HCT116 (cell line): ENCODE data around the gene NANOS2. TPM values are rescaled to one million over a fixed set of nuclear protein-coding genes. Genes with fewer than 3 reads are reported as not detected.

Source experiments
- ATAC-seq: fragments of 200-7000 bp; cut with Tn5 transposase; 2 replicates; pipeline ENCODE4 v1.9.1; 2020; ENCODE audit warnings: mild to moderate bottlenecking, moderate library complexity
- BruUV-seq: library from RNA; stranded (reverse); fragments of 400-500 nt; replicated peaks from 2 replicates; lab custom pipeline; 2021; lab: Mats Ljungman, UMichigan
- CTCF ChIA-PET: fragments of 300-600 bp; sonication (Branson Sonifier 250); formaldehyde crosslinking; loops from one replicate; lab custom pipeline; 2021; ENCODE audit warnings: antibody characterized with exemption; lab: Charles Lee
- POLR2A ChIA-PET: fragments of 300-600, 350-600 bp; sonication (Branson Sonifier 250); formaldehyde crosslinking; loops from one replicate; lab custom pipeline; 2021; ENCODE audit warnings: antibody characterized with exemption; lab: Charles Lee
- RAD21 ChIA-PET, 2 experiments: fragments of 300-600 bp; sonication (Branson Sonifier 250); formaldehyde crosslinking; loops; one replicate each; lab custom pipeline; 2023; ENCODE audit warnings: low total read pairs in 2 of 2; ENCODE audit not compliant: uncharacterized antibody in 2 of 2, unreplicated experiment in 2 of 2, low non-redundant PET in 1 of 2; lab: Charles Lee
- DNase-seq: peaks from one replicate; pipeline ENCODE4 v3.0.0-alpha.2; 2010; ENCODE audit warnings: low read depth, low spot score
- H2AFZ ChIP-seq: fragments of 200-600 bp; shearing (Covaris generic), sonication (generic); 2 replicates; pipeline ENCODE4 v1.6.1; 2017; ENCODE audit warnings: low read depth, mixed run types, mixed read lengths, antibody characterized with exemption, low read length; ENCODE audit not compliant: poor library complexity, severe bottlenecking
- H3K27ac ChIP-seq: 2 replicates; pipeline ENCODE4 v1.5.1; 2012; ENCODE audit warnings: low read depth, low read length
- H3K27me3 ChIP-seq: fragments of 200-600 bp; sonication (generic); 2 replicates; pipeline ENCODE4 v1.6.1; 2016; ENCODE audit warnings: mixed run types, low read length, mixed read lengths; ENCODE audit not compliant: insufficient read depth
- H3K36me3 ChIP-seq, 2 experiments: fragments of 200-500 bp in 1 of 2; fragments of 200-600 bp in 1 of 2; sonication (Bioruptor generic) in 1 of 2; sonication (generic) in 1 of 2; 2 replicates each; pipeline versions ENCODE4 v1.5.1 to v1.6.1; 2014 to 2016; ENCODE audit warnings: low read length in 2 of 2, inconsistent platforms in 1 of 2, mixed read lengths in 1 of 2, mixed run types in 1 of 2; ENCODE audit not compliant: insufficient read depth in 2 of 2, control insufficient read depth in 1 of 2
- H3K4me1 ChIP-seq, 2 experiments: fragments of 200-600 bp in 1 of 2; sonication (generic) in 1 of 2; 2 replicates each; pipeline versions ENCODE4 v1.5.1 to v1.6.1; 2012 to 2017; ENCODE audit warnings: low read length in 2 of 2, inconsistent platforms in 1 of 2, mild to moderate bottlenecking in 1 of 2, mixed read lengths in 1 of 2, mixed run types in 1 of 2, moderate library complexity in 1 of 2; ENCODE audit not compliant: insufficient read depth in 2 of 2, control insufficient read depth in 1 of 2
- H3K4me2 ChIP-seq: fragments of 200-600 bp; sonication (generic); 2 replicates; pipeline ENCODE4 v1.6.1; 2017; ENCODE audit warnings: mixed run types, low read length, mixed read lengths
- H3K4me3 ChIP-seq, 2 experiments: fragments of 200-600 bp in 1 of 2; sonication (generic) in 1 of 2; replicated peaks in 1 of 2; 2 replicates each; pipeline ENCODE4 v1.5.1; 2011 to 2016; ENCODE audit warnings: low read length in 2 of 2, control low read depth in 1 of 2, low read depth in 1 of 2, mild to moderate bottlenecking in 1 of 2, mixed read lengths in 1 of 2, mixed run types in 1 of 2
- H3K79me2 ChIP-seq: fragments of 200-600 bp; sonication (generic); 2 replicates; pipeline ENCODE4 v1.6.1; 2017; ENCODE audit warnings: mild to moderate bottlenecking, mixed run types, low read length, moderate library complexity, mixed read lengths; ENCODE audit not compliant: insufficient read depth
- H3K9ac ChIP-seq: fragments of 200-600 bp; sonication (generic); 2 replicates; pipeline ENCODE4 v1.6.1; 2016; ENCODE audit warnings: low read length, mixed read lengths
- H3K9me2 ChIP-seq: fragments of 200-600 bp; sonication (generic), shearing (Covaris generic); 2 replicates; pipeline ENCODE4 v1.6.1; 2017; ENCODE audit warnings: mixed run types, mild to moderate bottlenecking, moderate library complexity; ENCODE audit not compliant: insufficient read depth
- H3K9me3 ChIP-seq, 2 experiments: fragments of 200-500 bp in 1 of 2; fragments of 200-600 bp in 1 of 2; sonication (Bioruptor generic) in 1 of 2; sonication (generic) in 1 of 2; 2 replicates each; pipeline ENCODE4 v1.6.1; 2014 to 2017; ENCODE audit warnings: low read length in 2 of 2, mixed read lengths in 2 of 2, inconsistent platforms in 1 of 2, low read depth in 1 of 2, mild to moderate bottlenecking in 1 of 2, mixed run types in 1 of 2, moderate library complexity in 1 of 2; ENCODE audit not compliant: control insufficient read depth in 1 of 2, insufficient read depth in 1 of 2
- H4K20me1 ChIP-seq: fragments of 200-600 bp; sonication (generic), shearing (Covaris generic); 2 replicates; pipeline ENCODE4 v1.6.1; 2017; ENCODE audit warnings: mixed run types, mild to moderate bottlenecking, moderate library complexity; ENCODE audit not compliant: insufficient read depth
- EZH2 ChIP-seq: fragments of 200-600 bp; sonication (generic); IDR thresholded peaks from 2 replicates; pipeline ENCODE4 v1.6.1; 2017; ENCODE audit warnings: antibody characterized with exemption, mixed run types
- EZH2phosphoT487 ChIP-seq: fragments of 200-600 bp; IDR thresholded peaks from 2 replicates; pipeline ENCODE4 v1.6.1; 2018; ENCODE audit warnings: antibody characterized with exemption, borderline replicate concordance
- FOSL1 ChIP-seq: IDR thresholded peaks from 2 replicates; pipeline ENCODE4 v1.6.1; 2012; ENCODE audit warnings: low read depth
- JUND ChIP-seq: IDR thresholded peaks from 2 replicates; pipeline ENCODE4 v1.6.1; 2012
- ZNF274 ChIP-seq: fragments of 200-500 bp; sonication (Bioruptor generic); IDR thresholded peaks from 2 replicates; pipeline ENCODE4 v1.6.1; 2014; ENCODE audit warnings: mild to moderate bottlenecking, low read depth, low read length, inconsistent platforms
- intact Hi-C: fragments of 100-400 bp; cut with micrococcal nuclease; formaldehyde crosslinking; loops from 2 replicates; pipeline ENCODE4 v1.10.0; 2022
- total RNA-seq: library from RNA; stranded (reverse); gene quantifications from one replicate; pipeline ENCODE4 v1.2.1, GENCODE V29; 2021; ENCODE audit not compliant: unreplicated experiment
- TF ChIP-seq, protein P1 (sequence below), 3 experiments: fragments of 200-600 bp in 1 of 3; sonication (generic) in 1 of 3; IDR thresholded peaks in 2 of 3; conservative IDR thresholded peaks in 1 of 3; 2 replicates each; pipeline ENCODE4 v1.5.1; 2012 to 2017; ENCODE audit warnings: low read depth in 2 of 3, low read length in 2 of 3, antibody characterized with exemption in 1 of 3, borderline replicate concordance in 1 of 3, control low read depth in 1 of 3, mild to moderate bottlenecking in 1 of 3, mixed read lengths in 1 of 3, mixed run types in 1 of 3, moderate library complexity in 1 of 3; ENCODE audit not compliant: insufficient read depth in 1 of 3
- TF ChIP-seq, protein P2 (sequence below): IDR thresholded peaks from 2 replicates; pipeline ENCODE4 v1.6.1; 2012
- TF ChIP-seq, protein P3 (sequence below): IDR thresholded peaks from 2 replicates; pipeline ENCODE4 v1.6.1; 2012

The NANOS2 gene
- total RNA-seq, 1 experiment from 2014 or later, result not detected

DNA sequence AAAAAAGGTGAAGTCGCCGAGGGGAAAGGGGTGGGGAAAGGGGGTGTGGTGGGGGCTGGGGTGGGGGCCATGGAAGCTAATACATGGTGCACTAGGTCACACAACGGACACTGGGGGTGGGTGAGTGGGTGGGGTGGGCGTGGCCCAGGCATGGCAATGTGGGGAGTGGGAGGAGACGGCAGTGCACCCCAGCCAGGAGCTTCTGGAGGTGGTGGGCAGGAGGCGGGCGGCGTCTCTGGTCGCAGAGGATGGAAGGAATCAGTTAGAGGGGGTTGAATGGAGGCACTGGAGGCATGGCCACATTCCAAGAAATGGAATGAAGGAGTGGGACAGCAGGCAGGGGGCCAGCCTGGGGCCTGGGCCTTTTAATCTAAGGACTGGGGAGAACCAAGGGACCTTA is 19.2 kb upstream of the NANOS2 start:
- H3K9ac ChIP-seq, result no peak overlapping the region
- intact Hi-C loops, result no loop called here
- peaks cover 0 to 2% of the 10 kb centered on the region in 2 experiments; a peak in 1 of 4 replicates for H3K4me1 ChIP-seq
- H3K36me3 ChIP-seq, result no peaks in the 10 kb centered on the region
- POLR2A ChIA-PET, result no interaction called here
- no peak overlapping the region for H2AFZ ChIP-seq
- BruUV-seq, result no TSS peak
- CTCF ChIA-PET, result no interaction called here
- ATAC-seq (no peak), DNase-seq (no peak)
- H3K27me3 ChIP-seq, result peaks cover 5% of the 10 kb centered on the region; the same call in 1 of the 2 replicates
- no peaks in the 10 kb centered on the region for H3K9me3 ChIP-seq
- H3K4me2 ChIP-seq, result no peak overlapping the region
- TF ChIP-seq FOSL1 (no peak), JUND (no peak), EZH2 (no peak), EZH2phosphoT487 (no peak), ZNF274 (no peak)
- TF ChIP-seq, protein P1, sequence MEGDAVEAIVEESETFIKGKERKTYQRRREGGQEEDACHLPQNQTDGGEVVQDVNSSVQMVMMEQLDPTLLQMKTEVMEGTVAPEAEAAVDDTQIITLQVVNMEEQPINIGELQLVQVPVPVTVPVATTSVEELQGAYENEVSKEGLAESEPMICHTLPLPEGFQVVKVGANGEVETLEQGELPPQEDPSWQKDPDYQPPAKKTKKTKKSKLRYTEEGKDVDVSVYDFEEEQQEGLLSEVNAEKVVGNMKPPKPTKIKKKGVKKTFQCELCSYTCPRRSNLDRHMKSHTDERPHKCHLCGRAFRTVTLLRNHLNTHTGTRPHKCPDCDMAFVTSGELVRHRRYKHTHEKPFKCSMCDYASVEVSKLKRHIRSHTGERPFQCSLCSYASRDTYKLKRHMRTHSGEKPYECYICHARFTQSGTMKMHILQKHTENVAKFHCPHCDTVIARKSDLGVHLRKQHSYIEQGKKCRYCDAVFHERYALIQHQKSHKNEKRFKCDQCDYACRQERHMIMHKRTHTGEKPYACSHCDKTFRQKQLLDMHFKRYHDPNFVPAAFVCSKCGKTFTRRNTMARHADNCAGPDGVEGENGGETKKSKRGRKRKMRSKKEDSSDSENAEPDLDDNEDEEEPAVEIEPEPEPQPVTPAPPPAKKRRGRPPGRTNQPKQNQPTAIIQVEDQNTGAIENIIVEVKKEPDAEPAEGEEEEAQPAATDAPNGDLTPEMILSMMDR (IDR thresholded peaks at IDR 0.05 in 2 of 3, conservative IDR thresholded peaks at IDR 0.05 in 1 of 3; ENCODE audit: borderline replicate concordance in 1 of 3, insufficient read depth in 1 of 3, low read depth in 2 of 3, low read length in 2 of 3), result no peak
- TF ChIP-seq, protein P2, sequence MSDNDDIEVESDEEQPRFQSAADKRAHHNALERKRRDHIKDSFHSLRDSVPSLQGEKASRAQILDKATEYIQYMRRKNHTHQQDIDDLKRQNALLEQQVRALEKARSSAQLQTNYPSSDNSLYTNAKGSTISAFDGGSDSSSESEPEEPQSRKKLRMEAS, result no peak
- TF ChIP-seq, protein P3, sequence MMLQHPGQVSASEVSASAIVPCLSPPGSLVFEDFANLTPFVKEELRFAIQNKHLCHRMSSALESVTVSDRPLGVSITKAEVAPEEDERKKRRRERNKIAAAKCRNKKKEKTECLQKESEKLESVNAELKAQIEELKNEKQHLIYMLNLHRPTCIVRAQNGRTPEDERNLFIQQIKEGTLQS, result no peak
- RAD21 ChIA-PET, result no interaction called here
- H3K9me2 ChIP-seq, result no peaks in the 10 kb centered on the region
- H3K27ac ChIP-seq, result no peak overlapping the region
- H3K79me2 ChIP-seq, result no peaks in the 10 kb centered on the region
- no peak overlapping the region for H3K4me3 ChIP-seq
- H4K20me1 ChIP-seq, result no peaks in the 10 kb centered on the region
